Measurements from ENCODE around the gene DESI2. TPM values are rescaled to one million over a fixed set of nuclear protein-coding genes. Genes with fewer than 3 reads are reported as not detected.

Gene DESI2
- total and polyA plus RNA-seq, 2 experiments from 2014 or later = 33.0 to 43.3 TPM

GRCh38 chr1:244699741-244700140 is 46.8 kb downstream of the DESI2 start:
- TF ChIP-seq CTCF (IDR thresholded peaks at IDR 0.05; ENCODE audit: low read depth, low read length) = no peak
- no peaks in the 10 kb centered on the region for H3K27me3 ChIP-seq
- H3K4me1 ChIP-seq (ENCODE audit: low read depth) = no peaks in the 10 kb centered on the region
- H3K4me3 ChIP-seq = no peak overlapping the region
- no peak overlapping the region for H3K27ac ChIP-seq
- DNase-seq (ENCODE audit: low read depth in 1 of 2, low spot score in 1 of 2) = no peak
- peaks cover 7% of the 10 kb centered on the region for H3K36me3 ChIP-seq
- H3K9me3 ChIP-seq (ENCODE audit: low read depth) = no peaks in the 10 kb centered on the region

GRCh38 chr1:244700808-244701207 is 47.9 kb downstream of the DESI2 start:
- no peak for TF ChIP-seq CTCF (IDR thresholded peaks at IDR 0.05; ENCODE audit: low read depth, low read length)
- Histone ChIP-seq H3K4me3 (no peak overlapping the region), H3K27me3 (no peaks in the 10 kb centered on the region), H3K9me3 (ENCODE audit: low read depth) (no peaks in the 10 kb centered on the region), H3K27ac (no peak overlapping the region), H3K4me1 (ENCODE audit: low read depth) (no peaks in the 10 kb centered on the region), H3K36me3 (peaks cover 4% of the 10 kb centered on the region)
- no peak for DNase-seq (ENCODE audit: low read depth in 1 of 2, low spot score in 1 of 2)

GRCh38 chr1:244702620-244703019 is 49.7 kb downstream of the DESI2 start:
- Histone ChIP-seq H3K27me3 (no peaks in the 10 kb centered on the region), H3K4me1 (ENCODE audit: low read depth) (no peaks in the 10 kb centered on the region), H3K9me3 (ENCODE audit: low read depth) (no peaks in the 10 kb centered on the region), H3K4me3 (no peak overlapping the region), H3K27ac (no peak overlapping the region), H3K36me3 (peaks cover 9% of the 10 kb centered on the region)
- TF ChIP-seq CTCF (IDR thresholded peaks at IDR 0.05; ENCODE audit: low read depth, low read length) = no peak
- DNase-seq (ENCODE audit: low read depth in 1 of 2, low spot score in 1 of 2) = no peak

- DNase-seq (ENCODE audit: low read depth in 1 of 2, low spot score in 1 of 2) = no peak
- Histone ChIP-seq H3K27ac (no peak overlapping the region), H3K4me1 (ENCODE audit: low read depth) (no peaks in the 10 kb centered on the region), H3K9me3 (ENCODE audit: low read depth) (no peaks in the 10 kb centered on the region), H3K27me3 (no peaks in the 10 kb centered on the region), H3K36me3 (peaks cover 9% of the 10 kb centered on the region), H3K4me3 (no peak overlapping the region)
- no peak for TF ChIP-seq CTCF (IDR thresholded peaks at IDR 0.05; ENCODE audit: low read depth, low read length)
Measured at GRCh38 chr1:244704107-244704506, 51.2 kb downstream of the DESI2 start.

GRCh38 chr1:244705261-244706234 is 52.6 kb downstream of the DESI2 start:
- TF ChIP-seq CTCF (IDR thresholded peaks at IDR 0.05; ENCODE audit: low read depth, low read length) = no peak
- DNase-seq (ENCODE audit: low read depth in 1 of 2, low spot score in 1 of 2) = no peak

More at GRCh38 chr1:244705261-244706234, 52.6 kb downstream of the DESI2 start:
- Histone ChIP-seq H3K4me1 (ENCODE audit: low read depth) (no peaks in the 10 kb centered on the region), H3K36me3 (peaks cover 8% of the 10 kb centered on the region), H3K4me3 (no peak overlapping the region), H3K27me3 (no peaks in the 10 kb centered on the region), H3K9me3 (ENCODE audit: low read depth) (no peaks in the 10 kb centered on the region), H3K27ac (no peak overlapping the region)

All from cardiac muscle cell (in vitro differentiated cells and primary cell).